ENCODE results near the gene KLK11.

GRCh38 chr19:51025401-51025800 lies 1.0 kb downstream of the KLK11 start:
- TF ChIP-seq SUZ12 (IDR thresholded peaks at IDR 0.05; ENCODE audit: low read length) (no peak), POU5F1 (IDR thresholded peaks at IDR 0.05; ENCODE audit: low read depth, low read length) (no peak), CTCF (IDR thresholded peaks at IDR 0.05; ENCODE audit: control extremely low read depth in 1 of 3, insufficient read depth in 1 of 3, low read depth in 1 of 3, low read length in 3 of 3) (no peak), SP2 (IDR thresholded peaks at IDR 0.05; ENCODE audit: low read length) (no peak), ZNF274 (IDR thresholded peaks at IDR 0.05; ENCODE audit: borderline replicate concordance, extremely low read depth, low read length) (no peak), EZH2 (IDR thresholded peaks at IDR 0.05; ENCODE audit: low read depth, low read length, severe bottlenecking) (no peak), POLR2AphosphoS5 (IDR thresholded peaks at IDR 0.05; ENCODE audit: low read depth, low read length) (no peak), RBBP5 (IDR thresholded peaks at IDR 0.05; ENCODE audit: borderline replicate concordance, low read depth, low read length) (no peak), GTF2F1 (IDR thresholded peaks at IDR 0.05; ENCODE audit: borderline replicate concordance, low read depth, low read length) (no peak), CHD1 (IDR thresholded peaks at IDR 0.05; ENCODE audit: low read depth, low read length) (no peak), TEAD4 (IDR thresholded peaks at IDR 0.05; ENCODE audit: low read depth, low read length) (no peak), EP300 (IDR thresholded peaks at IDR 0.05; ENCODE audit: borderline replicate concordance in 1 of 2, low read depth in 2 of 2, low read length in 2 of 2) (no peak)

Data from H1 (cell line).